ENCODE results near the gene NUP210.
"Not testable (repeated sequence)": the region's sequence is repeated elsewhere in the genome, so short reads cannot be mapped to it uniquely, and the experiment has no call there.

The NUP210 gene

DNA sequence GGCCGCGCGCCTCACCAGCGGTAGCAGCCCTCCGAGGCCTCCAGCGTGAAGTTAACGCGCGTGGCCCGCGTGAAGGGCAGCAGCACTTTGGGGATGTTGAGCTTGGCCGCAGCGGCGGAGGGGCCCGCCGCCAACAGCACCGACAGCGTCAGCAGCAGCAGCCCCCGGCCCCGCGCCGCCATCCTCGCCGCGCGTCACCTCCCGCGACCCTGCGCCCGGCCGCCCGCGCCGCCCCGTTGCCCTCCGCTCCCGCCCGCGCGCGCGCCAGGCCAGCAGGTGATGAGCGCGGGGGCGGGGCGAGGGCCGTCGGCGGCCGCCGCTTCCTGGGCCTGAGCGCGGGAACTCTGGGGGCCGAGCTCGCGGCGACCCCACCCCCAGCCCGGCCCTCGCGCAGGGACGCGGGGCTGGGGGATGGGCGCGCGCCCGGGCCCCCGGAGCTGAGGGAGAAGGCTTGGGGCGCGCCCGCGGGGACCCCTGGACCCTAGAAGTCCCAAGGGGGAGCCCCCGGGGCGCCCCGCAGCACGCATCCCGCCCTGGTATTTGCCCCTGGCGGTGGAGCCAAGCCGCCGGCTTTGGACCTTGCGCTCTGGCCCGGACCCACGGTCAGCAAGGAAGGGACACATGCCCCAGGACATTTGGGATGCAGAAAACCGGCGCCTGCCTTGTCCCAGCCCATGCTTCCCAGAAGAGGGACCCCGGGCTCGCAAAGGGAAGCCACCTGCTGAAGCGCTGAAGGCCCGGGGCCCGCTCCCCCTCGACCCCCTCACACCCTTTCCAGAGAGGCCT, at the start of gene NUP210:
TSS of gene NUP210 (minus strand) at position 278 of the 786 bp plus-strand sequence. CDS start at position 182, 96 bp downstream.
- peak; percentile 59 for DNase-seq

DNA sequence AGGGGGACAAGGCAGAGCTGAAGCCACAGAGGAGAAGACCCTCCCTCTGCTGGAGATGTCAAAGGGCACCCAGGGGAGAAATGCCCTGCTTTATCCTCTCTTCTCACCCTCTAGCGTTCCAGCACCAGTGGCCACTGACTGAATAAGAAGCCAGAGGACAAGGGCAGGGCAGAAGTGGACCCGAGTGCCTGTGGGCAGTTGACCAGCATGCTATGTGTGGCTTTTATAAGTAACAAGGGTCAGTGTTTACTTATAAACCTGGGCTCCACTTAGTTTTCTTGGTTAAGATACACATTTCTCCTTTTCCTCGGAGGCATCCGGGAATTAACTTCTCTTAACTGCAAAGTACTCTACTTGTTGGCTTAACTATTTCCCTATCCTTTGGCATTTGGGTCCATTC, 46.7 kb upstream of the NUP210 start:
- no peak for DNase-seq

DNA sequence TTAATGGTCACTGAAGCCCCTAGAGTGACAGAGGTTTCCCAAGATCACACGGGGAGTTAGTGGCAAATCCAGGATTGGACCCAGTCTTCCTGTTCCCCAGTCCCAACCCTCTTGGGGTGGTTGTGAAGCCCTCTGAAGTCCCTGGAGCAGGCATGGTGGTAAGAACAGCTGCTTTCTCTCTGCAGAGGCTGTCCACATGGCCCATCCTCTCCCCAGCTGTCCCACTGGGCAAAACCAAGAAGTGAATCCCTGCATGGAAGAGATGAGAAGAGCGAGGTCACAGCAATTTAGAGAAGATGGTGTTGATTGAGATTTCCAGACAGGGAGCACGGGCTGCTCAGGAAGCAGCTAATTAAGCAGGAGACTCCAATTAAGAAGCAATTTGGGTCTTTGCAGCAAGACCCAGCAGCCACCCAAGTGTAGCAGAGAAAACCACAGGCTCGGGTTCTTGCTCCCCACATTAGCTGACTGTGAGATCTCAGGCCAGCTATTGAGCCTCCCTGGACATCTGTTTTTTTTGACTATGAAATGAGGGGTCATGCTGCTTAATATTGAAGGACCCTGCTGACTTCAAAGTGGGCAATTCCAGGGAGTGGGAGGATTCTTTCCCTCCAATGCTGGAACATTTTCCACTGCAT, 45.2 kb upstream of the NUP210 start:
- DNase-seq, result no peak

DNA sequence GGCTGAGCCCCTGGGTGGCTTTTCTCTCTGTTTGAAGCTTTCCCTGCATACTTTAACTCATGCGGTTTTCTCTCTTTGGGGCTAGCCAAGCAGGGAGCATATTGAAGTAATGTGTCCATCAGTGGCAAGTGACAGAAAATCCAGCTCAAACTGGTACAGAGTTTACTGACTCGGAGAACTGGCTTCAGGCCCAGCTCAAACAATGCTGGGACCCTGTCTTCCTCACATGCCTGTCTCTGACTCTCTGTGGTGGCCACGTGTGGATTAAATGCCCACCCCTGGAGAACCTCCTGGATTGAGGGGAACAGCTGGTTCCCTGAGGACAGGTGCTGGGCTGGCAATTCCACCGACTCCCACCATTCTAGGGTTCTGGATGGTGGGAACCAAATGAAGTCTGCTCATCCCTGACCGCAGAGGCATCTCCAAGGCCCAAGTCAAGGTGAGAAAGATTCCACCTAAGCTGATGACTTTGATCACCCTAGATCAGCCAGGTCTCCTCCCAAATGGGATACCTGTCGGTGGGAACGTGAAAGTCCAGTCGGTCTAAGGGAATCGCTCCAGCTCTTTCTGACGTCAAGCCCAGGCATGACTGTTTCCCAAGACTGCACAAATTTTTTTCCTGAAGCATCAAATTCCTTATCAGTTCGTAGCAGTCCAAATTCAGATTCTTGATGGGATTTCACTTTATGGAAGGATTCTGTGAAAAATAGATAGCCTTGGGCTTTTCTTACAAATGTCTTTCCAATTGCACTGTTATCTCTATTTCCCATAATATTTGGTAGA, 43.7 kb upstream of the NUP210 start:
- DNase-seq, result no peak

DNA sequence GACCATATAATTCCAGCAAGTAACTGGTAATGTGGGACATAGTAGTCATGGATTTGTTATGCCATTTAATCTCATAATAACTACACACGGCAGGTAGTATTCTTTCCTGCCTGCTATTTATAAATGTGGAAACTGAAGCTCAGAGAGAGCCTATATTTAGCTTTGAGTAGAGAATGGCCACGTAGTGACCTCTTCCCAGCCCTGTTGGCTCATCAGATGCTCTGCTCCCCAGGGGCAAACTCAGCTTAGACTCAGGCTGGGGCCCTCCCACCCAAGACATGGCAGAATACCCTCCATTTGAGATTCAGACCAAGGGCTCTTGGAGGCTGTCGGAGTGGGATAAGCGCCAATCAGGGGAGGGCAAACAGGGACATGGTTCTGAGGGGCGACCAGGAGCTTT, 42.7 kb upstream of the NUP210 start:
- DNase-seq, result no peak

DNA sequence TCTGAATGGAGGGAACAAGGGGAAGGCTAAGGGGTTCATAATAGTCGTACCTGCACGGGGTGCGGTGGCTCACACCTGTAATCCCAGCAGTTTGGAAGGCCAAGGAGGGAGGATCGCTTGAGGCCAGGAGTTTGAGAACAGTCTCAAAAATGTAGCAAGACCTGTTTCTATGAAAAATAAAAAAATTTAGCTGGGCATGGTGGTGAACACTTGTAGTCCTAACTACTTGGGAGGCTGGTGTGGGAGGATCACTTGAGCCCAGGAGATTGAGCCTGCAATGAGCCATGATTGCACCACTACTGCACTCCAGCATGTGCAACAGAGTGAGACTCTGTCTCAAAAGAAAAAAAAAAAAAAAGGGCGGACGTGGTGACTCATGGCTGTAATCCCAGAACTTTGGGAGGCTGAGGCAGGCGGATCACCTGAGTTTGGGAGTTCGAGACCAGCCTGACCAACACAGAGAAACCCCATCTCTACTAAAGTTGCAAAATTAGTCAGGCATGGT, 42.1 kb upstream of the NUP210 start:
- no peak for DNase-seq

DNA sequence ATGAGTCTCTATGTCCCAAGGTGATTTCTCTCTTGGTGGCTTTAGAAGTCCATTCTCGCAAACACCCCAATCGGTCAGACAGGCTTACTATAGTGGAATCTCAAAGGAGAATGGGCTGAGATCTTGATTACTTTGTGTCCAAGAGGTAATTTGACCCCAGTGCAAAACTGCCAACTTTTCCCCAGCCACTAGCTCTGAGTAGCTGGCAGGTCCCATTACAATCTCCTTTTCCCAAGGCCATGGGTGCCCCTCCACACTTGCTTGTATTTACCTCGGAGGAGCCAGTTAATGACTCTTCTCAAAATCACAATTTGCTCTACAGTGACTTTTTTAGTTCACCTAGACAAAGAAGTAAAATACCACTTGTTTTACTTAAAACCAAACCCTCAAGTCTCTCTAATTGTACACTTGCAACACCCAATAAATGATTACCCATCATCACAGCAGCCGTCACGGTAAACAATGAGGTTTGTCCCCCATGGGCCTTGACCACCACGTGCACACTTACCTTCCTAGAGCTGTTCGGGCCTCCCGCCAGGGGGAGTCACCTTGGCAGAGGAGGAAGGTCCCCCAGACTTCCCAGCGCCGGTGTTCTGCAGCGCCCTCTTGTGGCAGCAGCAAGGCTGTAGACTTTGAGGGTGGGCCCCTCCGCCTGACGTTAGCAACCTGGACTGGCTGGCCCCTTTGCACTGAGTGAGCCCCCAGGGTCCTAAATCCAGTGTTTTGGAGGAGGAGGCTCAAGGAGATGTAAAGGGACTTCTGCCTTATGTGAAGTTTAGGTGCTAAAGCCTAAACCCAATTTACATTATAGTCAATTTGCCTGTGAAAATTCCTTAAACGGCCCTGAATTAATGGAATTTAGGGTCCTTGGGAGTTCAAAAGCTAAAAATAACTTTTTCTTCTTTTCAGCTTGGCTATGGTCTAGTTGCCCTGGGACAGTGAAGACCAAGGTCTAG, 41.3 kb upstream of the NUP210 start:
- peak; percentile 84 for DNase-seq

DNA sequence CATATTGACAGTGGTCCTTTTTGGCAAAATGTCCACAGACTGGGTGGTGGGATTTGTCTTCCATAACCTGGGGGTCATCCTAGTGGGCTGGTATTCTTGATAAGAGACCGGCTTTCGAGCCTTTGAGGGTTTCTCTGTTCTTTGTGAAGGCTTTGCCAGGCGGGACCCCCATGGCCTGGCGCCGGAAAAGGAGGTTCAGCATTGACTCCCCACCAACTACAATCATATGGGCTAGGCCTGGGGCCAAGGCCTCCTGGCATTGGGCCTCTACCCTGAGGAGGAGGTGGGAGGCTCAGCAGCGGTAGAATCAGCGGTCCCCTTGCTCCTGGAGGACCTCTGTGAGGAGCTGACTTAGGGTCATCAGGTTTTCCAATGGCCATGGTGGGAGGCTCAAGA, 40.2 kb upstream of the NUP210 start:
- no peak for DNase-seq

DNA sequence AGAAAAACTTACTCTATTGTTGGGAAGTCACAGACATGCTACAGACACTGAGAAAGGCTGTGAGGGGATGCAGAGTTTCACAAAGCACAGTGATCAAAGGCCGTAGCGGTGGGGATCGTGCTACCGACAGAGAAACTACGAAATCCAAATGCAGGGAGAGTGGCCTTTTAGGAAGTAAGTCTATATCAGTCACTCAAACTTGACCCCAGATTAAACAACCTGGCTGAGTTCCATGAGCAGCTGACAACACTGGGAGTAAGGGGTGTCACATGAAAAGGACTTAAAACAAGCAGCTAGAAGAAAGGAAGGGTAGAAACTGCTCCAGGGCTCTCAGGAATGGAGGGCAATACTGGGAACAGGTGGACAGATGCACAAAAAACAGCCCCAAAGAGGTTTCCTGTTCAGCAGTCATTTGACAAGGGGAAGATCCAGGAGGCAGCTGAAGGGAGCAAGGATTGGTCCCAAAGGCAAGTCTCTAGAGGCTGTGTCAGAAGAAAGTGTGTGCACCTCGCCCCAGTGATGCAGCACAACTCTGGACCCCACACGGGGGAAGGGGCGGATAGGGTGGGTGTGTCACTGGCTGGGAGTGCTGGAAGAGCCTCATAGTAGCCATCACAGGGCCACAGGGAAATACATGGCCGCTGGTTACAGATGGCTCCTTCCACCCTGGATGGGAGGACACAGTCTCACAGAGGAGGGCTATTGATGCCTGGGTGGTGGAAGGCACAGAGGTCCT, 39.7 kb upstream of the NUP210 start:
- no peak for DNase-seq

DNA sequence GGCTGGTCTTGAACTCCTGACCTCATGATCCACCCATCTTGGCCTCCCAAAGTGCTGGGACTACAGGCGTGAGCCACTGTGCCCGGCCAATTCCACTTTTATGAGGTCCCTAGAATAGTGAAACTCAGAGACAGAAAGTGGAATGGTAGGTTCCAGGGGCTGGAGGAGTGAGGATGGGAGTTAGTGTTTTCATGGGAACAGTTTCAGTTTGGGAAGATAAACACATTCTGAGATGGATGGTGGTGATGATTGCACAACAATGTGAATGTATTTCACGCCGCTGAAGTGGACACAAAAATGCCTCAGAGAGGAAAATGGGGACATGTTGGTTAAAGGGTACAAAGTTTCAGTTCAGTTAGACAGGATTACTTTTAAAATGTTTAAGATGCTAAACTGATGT, 37.5 kb upstream of the NUP210 start:
- DNase-seq, result no peak

DNA sequence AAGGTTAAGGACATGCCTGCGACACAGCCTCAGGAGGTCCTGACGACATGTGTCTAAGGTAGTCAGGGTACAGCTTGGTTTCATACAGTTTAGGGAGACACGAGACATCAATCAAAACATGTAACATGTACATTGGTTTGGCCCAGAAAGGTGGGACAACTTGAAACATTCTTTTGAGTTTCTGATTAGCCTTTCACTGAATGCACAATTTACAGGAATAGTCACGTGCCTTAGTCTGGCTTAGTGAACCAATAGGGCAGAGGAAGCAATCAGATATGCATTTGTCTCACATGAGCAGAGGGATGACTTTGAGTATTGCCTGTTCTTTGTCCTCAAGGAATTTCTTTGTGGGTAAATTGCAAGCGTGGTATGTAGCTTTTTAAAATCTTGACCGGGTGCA, 35.5 kb upstream of the NUP210 start:
- DNase-seq, result peak; percentile 37

DNA sequence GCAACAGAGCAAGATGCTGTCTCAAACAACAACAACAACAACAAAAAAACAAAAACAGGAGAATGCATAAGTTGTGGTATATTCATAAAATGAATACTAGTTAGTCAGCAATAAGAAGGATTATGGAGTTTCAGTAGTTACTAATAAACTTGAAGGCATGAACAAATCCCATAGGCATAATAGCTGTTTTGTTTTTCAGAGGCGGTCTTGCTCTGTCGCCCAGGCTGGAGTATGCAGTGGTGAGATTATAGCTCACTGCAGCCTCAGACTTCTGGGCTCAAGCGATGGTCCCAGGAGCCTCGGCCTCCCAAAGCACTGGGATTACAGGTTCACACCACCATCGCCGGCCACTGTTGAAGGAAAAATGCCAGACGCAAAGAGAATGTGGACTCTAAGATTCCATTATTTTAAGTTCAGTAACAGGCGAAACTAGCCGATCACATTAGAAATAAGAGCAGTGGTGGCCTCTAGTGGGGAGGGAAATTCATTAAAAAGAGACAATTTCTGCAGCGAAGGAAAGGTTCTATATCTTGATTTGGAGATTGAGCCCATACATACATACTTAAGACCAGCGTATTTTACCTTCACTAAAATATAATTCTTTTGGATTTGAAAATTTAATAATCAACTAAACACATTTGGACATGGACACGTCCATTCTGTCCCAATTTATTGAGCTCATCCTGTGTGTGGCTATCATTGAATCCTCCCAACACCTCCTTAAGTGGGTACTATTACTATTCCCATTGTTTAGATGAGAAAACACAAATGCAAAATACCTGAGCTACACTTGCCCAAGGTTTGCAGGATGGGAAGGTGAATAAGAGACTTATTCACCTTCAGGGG, 32.6 kb upstream of the NUP210 start:
- DNase-seq, result peak; percentile 88

DNA sequence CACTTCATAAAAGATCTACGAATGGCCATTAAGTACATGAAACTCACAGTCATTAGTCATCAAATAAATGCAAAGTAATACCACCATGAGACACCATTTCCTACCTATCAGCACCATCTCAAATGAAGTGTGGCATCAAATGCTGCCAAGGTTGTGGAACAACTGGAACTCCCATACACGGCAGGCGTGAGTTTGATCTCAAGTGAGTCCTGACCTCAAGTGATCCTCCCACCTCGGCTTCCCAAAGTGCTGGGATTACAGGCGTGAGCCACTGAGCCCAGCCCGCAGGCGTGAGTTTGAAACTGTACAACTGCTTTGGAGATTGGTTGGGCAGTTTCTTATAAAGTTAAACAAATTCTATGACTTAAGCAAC, 31.2 kb upstream of the NUP210 start:
- DNase-seq, result peak; percentile 87

DNA sequence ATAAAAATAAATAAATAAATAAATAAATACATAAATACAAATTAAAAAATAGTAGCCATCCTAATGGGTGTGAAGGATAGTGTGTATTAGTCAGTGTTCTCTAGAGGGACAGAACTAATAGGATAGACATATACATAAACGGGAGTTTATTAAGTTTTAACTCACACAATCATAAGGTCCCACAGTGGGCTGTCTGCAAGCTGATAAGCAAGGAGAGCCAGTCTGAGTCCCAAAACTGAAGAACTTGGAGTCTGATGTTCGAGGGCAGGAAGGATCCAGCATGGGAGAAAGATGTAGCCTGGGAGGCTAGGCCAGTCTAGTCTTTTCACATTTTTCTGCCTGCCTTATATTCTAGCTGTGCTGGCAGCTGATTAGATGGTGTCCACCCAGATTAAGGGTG, 22.8 kb upstream of the NUP210 start:
- peak; percentile 82 for DNase-seq

DNA sequence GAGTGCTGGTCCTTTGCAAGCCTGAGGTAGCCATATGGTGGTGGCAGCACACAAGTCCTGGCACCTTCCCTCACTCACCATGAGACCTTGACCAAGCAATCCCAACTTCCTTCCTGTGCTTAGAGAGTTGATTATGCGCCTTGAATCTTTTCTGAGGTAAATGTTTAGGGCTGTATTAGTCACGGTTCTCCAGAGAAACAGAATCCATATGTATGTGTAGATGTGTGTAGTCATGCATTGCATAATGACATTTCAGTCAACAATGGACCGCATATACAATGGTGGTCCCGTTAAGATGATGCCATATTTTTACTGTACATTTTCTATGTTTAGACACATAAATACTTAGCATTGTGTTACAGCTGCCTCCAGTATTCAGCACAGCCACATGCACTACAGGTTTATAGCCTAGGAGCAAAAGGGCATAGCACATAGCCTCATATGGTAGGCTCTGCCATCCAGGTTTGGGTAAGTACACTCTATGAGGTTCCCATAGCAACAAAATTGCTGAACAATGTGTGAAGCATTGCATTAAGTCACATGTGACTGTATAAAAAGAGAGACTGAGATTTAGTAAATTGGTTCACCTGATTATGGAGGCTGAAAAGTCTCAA, 20.2 kb upstream of the NUP210 start:
- DNase-seq, result no peak

DNA sequence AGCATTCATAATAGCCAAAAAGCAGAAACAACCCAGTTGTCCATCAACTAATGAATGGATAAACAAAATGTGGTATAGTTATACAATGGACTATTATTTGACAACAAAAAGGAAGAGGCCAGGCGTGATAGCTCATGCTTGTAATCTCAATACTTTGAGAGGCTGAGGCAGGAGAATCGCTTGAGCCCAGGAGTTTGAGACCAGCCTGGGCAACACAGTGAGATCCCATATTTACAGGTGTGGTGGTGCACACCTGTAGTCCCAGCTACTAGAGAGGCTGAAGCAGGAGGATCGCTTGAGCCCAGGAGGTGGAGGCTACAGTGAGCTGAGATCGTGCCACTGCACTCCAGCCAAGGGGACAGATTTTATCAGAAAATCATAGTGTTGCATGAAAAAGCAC, 16.1 kb upstream of the NUP210 start:
- DNase-seq, result not testable (repeated sequence)

DNA sequence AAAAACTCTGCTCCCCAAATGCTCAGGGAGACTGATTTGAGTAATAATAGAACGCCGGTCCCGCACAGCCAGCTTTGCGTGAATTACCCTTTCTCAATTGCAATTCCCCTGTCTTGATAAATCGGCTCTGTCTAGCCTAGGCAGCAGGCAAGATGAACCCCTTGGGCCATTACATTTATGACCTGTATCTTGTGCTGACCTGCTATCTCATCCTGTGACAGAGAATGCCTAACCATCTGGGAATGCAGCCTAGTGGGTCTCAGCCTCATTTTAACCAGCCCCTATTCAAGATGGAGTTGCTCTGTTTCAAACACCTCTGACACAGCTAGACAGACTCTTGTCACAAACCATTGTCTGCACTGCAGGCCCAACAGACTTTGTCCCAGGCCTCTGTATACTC, 13.8 kb upstream of the NUP210 start:
- DNase-seq, result no peak

DNA sequence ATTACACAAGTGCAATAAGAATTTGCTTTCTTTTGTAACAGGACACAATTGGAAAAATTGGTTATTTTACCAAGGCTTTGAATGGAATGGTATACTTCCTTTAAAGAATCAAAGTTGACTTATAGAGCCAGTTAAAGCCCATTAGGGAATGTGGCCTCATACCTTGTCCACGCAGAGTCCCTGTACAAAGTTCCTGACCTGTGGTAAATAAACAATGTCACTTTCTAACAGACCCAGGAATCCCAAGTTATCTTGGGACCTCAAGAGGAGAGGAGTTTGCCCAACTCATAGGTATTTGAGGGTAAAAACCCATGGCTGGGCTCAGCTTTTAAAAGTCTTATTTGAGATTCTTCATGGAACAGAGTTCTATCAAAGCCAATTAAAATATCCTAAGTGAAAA, 12.0 kb upstream of the NUP210 start:
- no peak for DNase-seq

DNA sequence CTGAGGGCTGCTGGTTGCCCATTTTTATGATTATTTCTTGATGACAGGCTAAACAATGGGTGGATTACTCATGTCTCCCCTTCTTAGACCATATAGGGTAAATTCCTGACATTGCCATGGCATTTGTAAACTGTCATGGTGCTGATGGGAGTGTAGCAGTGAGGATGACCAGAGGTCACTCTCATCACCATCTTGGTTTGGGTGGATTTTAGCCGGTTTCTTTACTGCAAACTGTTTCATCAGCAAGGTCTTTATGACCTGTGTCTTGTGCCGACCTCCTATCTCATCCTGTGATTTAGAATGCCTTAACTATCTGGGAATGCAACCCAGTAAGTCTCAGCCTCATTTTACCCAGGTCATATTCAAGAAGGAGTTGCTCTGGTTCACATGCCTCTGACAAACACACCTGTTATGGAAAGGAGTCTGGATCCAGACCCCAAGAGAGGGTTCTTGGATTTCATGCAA, 10.3 kb upstream of the NUP210 start:
- DNase-seq, result not testable (repeated sequence)

DNA sequence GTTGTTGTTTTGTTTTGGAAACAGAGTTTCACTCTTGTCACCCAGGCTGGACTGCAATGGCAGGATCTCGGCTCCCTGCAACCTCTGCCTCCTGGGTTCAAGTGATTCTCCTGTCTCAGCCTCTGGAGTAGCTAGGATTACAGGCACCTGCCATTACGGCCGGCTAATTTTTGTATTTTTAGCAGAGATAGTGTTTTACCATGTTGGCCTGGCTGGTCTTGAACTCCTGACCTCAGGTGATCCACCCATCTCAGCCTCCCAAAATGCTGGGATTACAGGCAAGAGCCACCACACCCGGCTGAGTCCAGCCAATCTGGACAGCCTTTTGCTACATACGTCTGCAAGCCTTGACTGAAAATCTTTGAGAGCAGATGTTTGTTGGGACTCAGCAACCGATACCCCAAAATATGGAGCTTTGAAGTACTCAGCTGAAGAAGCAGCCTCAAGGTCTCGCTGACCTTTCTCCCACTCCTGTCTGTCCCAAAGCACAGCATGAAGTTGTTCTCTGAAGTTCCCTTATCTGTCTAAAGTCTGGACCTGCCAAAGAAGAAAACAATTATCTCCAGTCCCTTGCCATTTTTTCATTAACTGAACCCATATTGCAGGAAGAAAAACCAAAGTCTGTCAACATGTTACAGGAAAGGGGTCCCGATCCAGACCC, 9.6 kb upstream of the NUP210 start:
- DNase-seq, result no peak
